Cardiac fibroblast (primary cell): ENCODE measurements around the gene CBLN2.

Experiments used
- DNase-seq, 2 donors: peaks; one replicate each; pipeline versions ENCODE4 v3.0.0 to v3.0.0-alpha.2; 2010; ENCODE audit warnings: low read depth in 2 of 2
- H3K4me3 ChIP-seq, 2 donors: replicated peaks in 1 of 2; 1 replicate in 1 of 2; 2 replicates in 1 of 2; pipeline ENCODE4 v1.5.1; 2011; ENCODE audit warnings: low read depth in 2 of 2, low read length in 2 of 2, mild to moderate bottlenecking in 2 of 2, moderate library complexity in 1 of 2
- TF ChIP-seq, protein P1 (sequence below): IDR thresholded peaks from one replicate; pipeline ENCODE4 v1.5.1; 2011; ENCODE audit warnings: low read depth, mild to moderate bottlenecking, low read length, inconsistent platforms

Gene CBLN2

DNA sequence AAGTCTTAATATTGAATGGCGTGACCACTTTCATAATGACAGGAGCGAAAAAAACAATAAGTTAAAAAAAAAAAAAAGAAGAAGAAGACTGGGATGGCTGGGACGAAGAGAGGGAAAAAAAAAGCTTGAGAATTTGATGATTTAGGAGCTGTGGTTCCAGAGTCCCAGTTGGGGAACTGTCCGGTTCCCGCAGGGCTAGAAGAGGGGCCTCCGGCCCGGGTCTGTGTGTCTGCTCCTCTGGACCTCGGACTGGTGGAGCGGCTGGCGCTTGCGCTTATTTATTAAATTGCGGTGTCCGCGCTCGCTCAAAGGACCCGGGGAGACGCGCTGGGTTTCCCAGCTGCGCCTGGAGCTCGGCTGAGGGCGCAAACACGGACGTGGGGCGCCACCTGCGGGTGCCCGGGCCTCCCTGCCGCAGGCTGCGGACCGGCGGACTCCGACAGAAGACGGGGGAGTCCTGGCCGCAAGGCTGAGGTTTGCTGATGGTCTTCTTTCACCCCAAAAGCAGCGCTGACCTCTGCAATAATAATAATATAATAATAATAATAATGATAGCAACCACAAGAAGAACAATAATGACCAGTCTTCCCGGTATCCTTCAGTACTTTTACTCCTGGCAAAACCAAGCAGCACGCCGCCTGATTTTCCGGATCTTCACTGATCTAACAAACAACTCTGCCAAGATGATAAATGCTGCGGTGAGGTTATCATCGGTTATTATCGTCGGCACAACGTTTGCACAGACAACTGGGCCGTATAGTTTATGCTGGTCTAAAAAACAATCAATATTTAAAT is at the start of gene CBLN2:
CBLN2 (minus strand) TSS at position 251 of the 795 bp plus-strand sequence. CDS start 2,182 bp downstream, outside the sequence.
- H3K4me3 ChIP-seq, result peak within 1 kb of the TSS in 1 of 2 donors; percentile 26

DNA sequence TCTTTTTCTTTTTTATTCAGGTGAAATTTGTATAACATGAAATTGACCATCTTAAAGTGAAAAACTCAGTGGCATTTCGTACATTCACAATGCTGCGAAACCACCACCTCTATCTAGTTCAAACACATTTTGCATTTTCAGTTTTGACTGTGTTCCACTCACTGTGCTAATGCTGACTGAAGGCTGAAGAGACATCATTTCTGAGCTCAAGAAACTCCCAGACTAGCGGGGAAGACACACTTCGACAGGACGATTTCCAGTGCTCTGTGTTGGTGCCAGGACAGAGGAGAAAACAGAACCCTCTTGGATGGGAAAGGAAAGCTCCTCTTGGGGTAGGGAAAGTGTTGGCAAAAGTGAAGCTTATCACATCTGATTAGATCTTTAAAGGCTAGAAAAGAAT is 44.2 kb upstream of the CBLN2 start:
- no peak for DNase-seq
- TF ChIP-seq, protein P1, sequence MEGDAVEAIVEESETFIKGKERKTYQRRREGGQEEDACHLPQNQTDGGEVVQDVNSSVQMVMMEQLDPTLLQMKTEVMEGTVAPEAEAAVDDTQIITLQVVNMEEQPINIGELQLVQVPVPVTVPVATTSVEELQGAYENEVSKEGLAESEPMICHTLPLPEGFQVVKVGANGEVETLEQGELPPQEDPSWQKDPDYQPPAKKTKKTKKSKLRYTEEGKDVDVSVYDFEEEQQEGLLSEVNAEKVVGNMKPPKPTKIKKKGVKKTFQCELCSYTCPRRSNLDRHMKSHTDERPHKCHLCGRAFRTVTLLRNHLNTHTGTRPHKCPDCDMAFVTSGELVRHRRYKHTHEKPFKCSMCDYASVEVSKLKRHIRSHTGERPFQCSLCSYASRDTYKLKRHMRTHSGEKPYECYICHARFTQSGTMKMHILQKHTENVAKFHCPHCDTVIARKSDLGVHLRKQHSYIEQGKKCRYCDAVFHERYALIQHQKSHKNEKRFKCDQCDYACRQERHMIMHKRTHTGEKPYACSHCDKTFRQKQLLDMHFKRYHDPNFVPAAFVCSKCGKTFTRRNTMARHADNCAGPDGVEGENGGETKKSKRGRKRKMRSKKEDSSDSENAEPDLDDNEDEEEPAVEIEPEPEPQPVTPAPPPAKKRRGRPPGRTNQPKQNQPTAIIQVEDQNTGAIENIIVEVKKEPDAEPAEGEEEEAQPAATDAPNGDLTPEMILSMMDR, result no peak
- no peak overlapping the region for H3K4me3 ChIP-seq

More for the DNA sequence above, at the start of gene CBLN2:
- DNase-seq, result peak; percentile 67 to 69
- TF ChIP-seq, protein P1, result peak; percentile 67

DNA sequence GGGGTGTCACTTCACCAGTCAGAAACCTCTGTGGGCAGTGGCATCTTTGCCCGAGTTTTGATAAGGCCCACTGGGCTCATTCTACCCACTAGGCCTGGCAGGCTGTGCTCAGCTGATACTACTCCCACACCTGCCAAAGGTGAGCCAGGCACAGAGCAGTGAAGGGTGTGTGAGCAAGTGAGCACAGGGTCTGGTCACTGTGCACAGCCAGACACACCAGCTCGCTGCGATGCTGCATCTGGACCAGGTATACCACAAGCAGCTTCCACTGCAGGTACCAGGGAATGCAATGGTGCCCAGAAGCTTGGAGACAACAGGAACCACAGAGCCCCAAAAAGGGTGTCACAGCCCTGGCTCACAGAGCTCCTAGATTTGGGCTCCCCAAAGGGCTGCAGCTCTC is 40.6 kb upstream of the CBLN2 start:
- TF ChIP-seq, protein P1, result no peak
- no peak for DNase-seq
- H3K4me3 ChIP-seq, result no peak overlapping the region

DNA sequence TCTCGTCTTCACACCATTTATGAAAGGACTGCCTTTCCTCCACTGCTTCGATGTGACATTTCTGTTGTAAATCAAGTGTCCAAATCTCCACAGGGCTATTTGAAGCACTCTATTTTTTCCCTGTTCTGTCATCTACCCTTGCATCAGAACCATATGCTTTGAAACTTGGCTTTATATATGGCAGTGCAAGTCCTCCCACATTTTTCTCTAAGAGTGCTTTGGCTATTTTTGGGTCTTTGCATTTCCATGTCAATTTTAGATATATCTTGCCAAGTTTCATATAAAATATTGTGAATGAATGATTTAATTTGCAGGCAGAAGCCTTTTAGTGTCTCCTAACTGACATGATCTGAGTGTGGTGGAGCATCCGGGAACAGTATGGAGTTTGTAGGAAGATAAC is 37.8 kb upstream of the CBLN2 start:
- no peak for DNase-seq
- TF ChIP-seq, protein P1, result no peak
- no peak overlapping the region for H3K4me3 ChIP-seq

DNA sequence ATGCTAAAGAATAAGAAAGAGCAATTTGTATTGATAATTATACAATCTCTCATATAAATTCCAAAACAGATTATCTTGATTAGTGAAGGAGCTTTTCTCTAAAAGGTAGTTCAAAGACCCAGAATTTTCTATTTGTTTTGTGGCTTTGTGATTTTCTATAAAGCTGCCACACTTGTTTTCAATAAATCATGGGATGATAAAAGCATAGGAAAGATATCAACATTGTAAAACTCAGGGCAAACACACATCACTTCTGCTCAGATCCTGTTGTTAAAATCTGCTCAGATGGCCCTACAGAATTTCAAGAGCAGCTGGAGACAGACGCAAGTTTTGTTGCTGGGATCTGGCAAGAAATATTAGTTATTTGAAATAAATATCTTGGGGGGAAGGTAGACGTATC is 28.8 kb upstream of the CBLN2 start:
- no peak overlapping the region for H3K4me3 ChIP-seq
- DNase-seq, result no peak
- TF ChIP-seq, protein P1, result no peak

DNA sequence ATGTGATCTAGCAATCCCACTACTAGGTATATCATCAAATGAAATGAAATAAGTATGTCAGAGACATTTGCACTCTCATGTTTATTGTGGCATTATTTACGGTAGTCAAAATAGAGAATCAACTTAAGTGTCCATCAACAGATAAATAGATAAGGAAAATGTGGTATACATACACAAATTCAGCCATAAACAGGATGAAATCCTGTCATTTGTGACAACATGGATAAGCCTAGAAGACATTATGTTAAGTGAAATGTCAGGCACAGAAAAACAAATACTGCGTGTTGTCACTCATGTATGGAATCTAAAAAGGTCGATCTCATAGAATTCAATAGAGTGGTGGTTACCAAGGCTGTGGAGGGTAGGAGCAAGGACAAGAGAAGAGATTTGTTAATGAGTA is 22.1 kb upstream of the CBLN2 start:
- TF ChIP-seq, protein P1, result no peak
- no peak for DNase-seq

DNA sequence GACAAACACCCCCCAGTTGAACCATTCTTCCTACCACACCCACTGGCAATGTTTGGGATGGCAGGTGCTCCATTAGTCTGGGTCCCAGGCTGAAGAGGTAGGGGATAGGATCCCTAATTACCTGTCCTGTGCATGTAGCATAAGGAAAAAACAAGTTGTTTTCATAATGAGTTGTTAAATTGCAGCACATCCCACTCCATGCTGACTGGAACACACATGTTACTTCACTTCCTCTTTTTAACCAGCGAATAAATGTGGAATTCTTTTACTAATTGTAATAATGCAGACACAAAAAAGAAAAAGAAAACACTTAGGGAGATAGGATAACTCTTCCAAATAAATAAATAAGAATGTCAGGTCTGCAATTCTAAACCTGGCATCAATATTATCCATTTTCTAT is 11.8 kb upstream of the CBLN2 start:
- H3K4me3 ChIP-seq, result no peak overlapping the region
- TF ChIP-seq, protein P1, result no peak
- DNase-seq, result no peak

More for the DNA sequence above, 22.1 kb upstream of the CBLN2 start:
- H3K4me3 ChIP-seq, result no peak overlapping the region
